DND-41 (cell line): ENCODE data around the gene FAM163B.

Experiments used
- CTCF ChIP-seq: IDR thresholded peaks from 2 replicates; pipeline ENCODE4 v1.5.1; 2012; ENCODE audit warnings: borderline replicate concordance, low read length, moderate library complexity, mild to moderate bottlenecking; ENCODE audit not compliant: poor library complexity, severe bottlenecking; ENCODE audit errors: extremely low read depth
- EZH2 ChIP-seq: IDR thresholded peaks from 3 replicates; pipeline ENCODE4 v1.6.1; 2012; ENCODE audit warnings: borderline replicate concordance, low read depth, mild to moderate bottlenecking, moderate library complexity, low read length, inconsistent platforms; ENCODE audit not compliant: severe bottlenecking

GRCh38 chr9:133583586-133583985 lies 25.6 kb downstream of the FAM163B start:
- TF ChIP-seq CTCF (no peak), EZH2 (no peak)
